Activated effector memory CD4-positive, alpha-beta T cell treated with anti-CD3 and anti-CD28 coated beads, Interleukin-2, amount 50 U/mL, for 16 hours (primary cell): Measurements from ENCODE around the gene DDX31.

ENCODE experiments used
- DNase-seq: peaks from one replicate; pipeline ENCODE4 v3.0.0-alpha.2; 2020

DDX31 gene

DNA sequence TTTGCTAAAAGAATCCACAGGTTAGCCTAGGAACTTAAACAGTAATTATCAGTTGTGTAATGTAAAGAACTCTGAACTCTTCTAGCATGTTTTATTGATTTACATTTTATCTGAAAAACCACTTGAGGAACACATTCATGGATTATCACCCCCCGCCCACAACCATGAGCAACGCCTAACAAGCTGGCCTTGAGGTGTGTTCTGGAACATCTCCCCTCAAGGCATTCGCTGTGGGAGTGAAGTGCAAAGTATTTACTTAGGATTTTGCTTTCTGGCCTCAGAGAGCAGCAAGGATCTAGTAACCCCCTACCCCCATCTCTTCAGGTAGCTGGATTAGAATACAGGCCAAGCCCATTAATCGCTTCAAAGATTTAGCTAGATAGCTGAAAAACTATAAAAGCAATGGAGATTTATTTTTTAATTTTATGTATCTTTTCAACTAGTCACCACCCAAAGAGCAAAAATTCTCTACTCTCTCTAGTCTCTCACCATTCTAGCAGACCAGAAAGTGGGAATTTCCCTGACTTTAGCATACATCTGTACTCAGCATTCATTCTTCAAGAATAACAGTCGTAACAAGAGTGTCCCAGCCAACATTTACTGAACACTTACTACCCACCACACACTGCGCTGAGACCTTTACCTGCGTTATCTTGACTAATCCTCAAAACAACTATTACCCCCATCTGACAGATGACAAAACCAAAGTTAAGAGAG lies 37.2 kb downstream of the DDX31 start:
- DNase-seq, result no peak

DNA sequence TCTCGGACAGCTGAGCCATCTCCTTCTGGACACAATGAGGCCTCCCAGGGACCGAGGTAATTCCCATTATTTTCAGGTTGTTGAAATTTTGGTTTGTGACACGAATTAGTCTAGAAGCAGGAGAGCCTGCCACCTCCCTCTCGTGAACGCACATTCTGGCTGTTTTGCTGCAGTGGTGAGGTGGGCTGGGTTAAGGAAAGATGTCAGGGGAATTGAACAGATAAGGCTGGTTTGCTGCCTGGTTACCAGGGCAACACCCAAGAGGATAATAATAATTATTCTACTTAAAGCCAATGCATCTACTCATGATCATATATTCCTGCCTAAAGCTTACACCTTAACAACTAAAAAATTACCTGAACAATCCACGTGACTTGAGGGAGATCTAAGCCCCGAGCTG lies 38.1 kb downstream of the DDX31 start:
- no peak for DNase-seq

DNA sequence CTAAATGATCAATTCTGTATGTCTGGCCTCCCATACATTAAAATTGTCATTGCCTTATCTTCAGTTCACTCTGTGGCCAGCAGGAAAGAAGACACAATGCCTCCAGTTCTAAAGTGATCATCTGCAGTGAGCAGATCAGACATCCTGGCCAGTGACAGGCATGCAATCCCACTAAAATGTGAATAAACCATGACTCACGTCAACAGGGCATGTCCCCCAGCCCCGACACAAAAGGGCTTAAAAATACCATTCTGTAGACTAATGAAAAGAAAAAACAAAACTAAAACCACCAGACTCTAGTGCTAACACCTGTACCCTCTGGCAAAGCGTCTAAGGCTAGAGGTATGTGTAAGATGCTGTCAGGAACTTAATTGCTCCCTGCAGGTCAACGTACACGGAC lies 38.5 kb downstream of the DDX31 start:
- DNase-seq, result no peak

DNA sequence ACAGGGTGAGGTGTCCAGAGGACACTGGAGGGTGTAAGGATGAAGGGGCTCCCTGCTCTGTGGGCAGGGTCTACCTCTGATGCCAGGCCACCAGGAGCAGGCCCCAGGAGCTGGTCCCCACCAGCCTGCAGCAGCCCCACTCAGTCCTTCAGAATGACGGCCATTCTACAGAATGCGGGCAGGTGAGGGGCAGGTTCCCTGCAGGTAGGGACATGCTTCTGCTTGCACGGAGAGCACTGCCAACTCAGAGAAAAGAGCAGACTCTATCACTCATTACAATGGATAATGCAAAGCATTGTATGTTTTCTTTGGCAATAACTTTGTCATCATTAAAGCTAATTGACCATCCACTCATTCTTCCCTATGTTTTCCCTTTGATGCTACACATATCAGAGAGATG lies 39.0 kb downstream of the DDX31 start:
- DNase-seq, result no peak

DNA sequence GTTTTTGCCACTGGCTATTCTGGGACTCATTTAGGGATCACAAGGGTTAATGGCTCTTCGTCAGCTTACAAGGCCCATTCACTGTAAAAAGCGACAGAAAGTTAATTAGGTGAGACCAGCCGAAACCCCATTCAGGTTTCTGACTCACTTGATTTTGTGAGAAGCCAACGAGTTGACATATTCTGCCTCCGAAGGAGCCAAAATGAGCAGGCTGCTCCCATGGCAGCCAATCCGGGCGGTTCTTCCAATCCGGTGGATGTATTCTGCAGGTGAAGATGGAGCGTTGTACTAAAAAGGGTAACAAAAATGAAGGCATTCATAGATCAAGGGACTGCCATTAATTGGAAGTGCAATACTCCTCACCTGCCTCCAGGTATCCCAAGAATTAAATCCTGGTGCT lies 39.7 kb downstream of the DDX31 start:
- DNase-seq, result no peak

DNA sequence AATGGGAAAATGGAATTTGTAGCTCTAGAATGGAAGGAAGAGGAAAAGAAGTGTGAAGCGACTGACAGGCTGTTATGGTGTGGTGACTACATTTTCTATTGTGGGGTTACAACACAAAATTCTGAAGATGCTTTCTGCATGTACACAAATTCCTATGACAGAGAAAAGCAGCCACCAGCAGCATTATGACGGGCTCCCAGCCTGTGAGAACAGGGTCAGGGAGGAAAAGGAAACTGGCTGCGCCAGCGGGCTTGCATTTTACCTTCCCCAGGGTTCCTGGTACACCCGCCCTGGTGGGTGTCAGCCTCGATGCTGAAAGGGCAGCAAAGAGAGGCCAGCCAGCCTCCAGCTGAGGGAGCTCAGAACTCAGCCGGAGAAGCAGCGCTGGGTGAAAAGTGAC lies 41.0 kb downstream of the DDX31 start:
- DNase-seq, result no peak

DNA sequence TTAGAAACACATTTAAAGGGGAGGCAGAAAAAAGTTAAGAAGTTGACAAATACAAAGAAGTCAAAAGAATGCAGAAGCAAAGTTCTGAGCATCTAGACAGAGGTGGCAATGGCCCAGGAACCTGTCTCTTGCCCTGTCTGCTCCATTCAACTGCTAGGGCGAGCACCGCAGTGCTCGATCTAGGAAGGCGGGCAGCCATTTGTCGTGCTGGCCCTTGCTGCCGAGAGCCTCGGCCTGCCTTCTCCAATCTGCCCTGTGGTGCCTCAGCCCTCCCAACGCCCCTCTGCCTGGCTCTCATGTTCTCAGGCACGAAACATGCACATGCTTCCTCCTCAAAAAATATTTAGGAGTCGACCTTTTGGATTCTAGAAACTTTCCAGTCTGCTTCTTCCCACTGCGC lies 42.2 kb downstream of the DDX31 start:
- DNase-seq, result no peak

DNA sequence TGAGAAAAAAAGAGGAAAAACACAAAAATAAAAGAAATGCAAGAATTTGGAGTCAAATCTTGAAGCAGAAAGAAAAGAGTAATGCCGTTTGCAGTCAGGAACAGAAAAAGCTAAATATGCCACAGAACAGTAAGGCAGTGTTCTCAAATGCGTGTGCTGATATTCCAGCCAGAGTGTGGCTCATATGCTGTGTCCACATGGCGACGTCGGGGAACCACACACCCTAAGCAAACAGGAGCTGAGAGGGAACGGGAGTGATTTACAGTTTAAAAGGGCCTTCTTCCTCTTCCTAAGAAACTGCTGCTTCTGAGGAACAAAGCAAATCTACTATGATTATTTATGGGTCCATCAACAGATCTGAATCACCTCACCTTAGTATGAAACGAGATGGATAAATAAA lies 42.7 kb downstream of the DDX31 start:
- DNase-seq, result no peak

DNA sequence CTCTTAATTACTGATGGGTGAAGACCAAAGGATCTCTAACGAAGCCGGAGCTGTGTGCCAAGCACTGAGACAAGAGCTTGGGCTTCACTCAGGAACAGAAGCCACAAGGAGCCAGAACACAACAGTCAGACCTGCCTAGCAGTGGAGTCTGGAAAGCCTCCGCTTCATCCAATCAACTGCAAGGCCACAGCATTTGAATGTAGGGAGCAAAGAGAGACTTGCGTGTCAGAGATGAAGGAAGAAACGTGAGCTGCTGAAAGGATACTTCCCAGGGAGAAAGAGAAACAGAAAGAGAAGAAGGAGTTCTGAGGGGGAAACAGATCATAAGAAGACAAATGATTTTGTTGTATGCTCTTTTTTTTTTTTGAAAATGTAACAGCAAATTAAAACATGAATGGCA lies 43.5 kb downstream of the DDX31 start:
- no peak for DNase-seq

DNA sequence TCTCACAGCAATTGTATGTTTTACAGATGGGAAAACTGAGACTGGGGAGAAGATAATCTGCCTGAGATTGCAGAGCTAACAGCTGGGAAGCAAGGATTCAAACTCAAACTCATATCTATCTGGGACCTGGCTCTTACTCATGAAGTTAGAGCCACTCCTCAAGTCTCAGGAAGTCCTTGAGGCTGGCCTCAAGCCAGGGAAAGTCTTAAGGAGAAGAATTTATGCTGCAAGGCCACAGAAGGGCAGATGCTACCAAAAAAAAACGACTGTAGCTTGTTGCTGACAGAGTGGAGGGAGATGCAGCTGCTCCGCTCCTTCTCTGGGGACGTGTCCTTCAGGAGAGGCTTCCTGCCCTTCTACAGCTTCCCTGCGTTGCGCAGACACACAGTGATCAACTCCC lies 47.6 kb downstream of the DDX31 start:
- no peak for DNase-seq

DNA sequence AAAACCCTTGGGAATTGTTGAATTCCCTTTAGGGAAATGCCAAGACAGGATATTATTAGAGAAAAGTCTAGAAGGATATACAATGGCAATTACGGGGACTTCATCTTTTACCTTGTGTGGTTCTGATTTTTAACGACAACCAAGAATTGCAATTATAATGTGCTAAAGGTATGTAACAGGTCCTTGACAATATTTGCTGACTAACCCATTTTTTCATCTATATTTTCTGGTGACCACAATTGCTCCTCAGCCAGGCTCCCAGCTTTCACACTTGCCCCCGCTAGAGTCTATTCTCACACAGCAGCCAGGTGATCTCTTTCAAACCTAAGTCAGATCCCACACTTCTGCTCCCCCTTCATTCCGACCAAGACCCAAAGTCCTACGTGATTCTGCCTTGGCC lies 53.1 kb downstream of the DDX31 start:
- DNase-seq, result no peak

DNA sequence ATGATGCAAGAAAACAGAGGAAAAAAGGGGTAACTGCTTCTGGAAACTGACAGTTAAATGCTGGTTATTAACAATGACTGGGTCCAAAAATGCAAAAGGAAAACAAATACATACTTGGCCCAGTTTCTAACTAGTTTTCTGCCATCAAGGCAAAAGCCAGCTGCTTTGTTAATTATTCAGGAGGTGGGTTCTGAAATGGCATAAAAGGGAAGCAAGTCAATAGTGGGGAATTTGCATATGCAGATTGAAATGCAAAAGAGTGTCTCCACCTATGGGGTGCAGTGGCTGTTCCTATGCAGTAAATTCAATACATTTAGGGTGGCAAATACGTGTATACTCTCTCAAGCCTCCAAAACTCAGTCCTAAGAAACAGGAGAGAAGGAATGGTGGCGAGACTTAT lies 54.0 kb downstream of the DDX31 start:
- no peak for DNase-seq

DNA sequence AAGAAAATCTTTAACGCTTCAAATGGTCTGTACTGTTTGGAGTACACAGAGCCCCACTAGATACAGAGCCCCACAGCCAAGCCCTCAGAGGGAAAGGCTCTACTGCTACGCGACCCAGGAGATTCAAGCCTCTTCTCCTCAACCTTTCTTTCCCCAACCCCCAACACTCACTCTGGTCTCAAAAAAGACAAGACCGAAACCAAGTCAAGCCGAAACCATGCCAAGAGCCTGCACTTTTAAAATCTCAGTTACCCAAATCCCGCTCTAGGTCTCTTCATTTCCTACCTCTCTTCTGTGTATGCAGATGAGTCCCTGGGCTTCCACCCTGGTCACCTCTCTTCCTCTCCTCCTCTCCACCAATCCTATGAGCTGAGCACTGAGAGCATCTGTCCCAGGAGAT lies 55.5 kb downstream of the DDX31 start:
- DNase-seq, result no peak

DNA sequence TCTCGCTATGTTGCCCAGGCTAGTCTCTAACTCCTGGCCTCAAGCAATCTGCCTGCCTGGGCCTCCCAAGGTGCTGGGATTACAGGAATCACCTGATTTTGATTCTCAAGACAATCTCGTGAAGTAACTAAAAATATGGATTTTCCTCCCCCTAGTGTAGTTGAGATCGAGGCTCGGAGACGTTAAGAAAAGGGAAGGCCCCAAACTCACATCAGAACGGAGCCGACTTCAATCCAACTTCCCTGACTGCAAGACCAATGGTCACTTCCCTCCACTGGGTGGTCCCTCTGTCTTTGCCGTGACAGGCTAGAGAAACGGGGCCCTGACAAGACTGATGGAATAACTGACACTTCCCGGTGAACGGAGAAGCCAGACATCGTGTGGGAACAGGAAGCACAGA lies 59.1 kb downstream of the DDX31 start:
- no peak for DNase-seq

DNA sequence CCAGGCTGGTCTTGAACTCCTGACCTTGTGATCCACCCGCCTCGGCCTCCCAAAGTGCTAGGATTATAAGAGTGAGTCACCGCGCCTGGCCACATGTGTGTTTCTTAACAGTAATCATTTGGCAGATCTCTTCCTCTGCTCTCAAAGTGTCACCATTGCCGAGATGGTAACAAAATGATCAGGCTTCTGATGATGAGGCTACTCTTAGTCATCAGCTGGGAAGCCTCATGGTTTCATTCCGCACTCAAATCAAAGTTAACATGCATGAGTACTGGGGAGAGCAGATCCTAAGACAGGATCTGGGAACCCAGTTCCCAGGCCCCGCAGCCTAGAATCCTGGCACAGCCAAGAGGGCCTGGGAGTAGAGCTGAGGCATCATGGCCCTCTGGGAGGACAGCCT lies 60.0 kb downstream of the DDX31 start:
- DNase-seq, result no peak

DNA sequence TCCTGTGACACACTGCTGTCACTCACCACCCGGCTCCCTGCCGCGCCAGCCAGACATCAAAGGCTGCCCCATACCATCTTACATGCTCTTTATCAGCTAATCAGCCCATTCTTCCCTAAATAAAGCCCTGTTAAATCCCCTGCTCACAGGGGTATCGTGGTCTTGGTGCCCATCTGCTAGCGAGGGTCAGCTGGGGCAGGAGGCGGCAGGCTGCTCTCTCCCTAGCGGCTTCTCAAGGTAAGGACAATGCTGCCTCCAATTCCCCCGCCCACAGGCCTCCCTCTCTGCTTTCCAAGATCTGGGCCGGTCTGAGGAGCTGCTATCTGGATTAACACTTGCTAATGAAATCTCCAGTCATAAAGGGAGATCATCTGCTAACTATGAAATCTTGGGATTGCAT lies 60.6 kb downstream of the DDX31 start:
- DNase-seq, result no peak

DNA sequence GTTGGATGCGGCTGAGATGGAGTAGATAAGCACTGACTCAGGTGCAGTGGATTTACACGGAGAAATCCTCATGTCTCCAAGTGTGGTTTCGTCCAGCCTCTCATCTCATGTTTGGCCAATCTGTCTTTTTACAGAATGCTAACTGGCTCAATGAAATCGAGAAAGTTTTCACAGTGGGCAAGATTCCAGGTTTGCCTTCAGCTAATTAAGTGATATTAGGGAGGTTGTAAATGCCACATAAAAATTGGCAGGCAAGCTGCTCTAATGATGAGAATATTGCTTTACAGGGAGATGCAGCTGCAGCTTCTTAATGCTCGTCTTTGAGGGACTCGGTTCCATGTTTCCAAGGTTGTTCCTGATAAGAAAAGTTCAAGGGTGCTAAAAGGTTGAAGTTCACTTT lies 63.7 kb downstream of the DDX31 start:
- no peak for DNase-seq

DNA sequence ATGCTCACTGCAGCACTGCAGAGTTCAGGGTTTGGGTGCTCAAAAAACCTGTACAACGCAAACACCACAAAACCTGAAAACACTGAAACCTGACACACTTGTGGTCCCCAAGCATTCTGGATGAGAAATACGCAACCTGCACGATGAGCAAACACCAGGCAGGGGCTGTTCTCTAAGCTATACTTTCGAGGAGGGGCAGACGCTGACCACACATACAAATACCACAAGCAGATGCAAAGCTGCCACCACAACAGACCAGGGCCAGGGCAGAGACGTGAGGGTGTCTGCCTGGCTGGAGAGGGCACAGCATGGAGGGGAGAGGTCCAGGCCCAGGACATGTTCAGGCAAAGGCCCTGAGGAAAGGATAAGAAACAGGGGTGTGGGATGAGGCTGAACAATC lies 64.4 kb downstream of the DDX31 start:
- DNase-seq, result no peak

DNA sequence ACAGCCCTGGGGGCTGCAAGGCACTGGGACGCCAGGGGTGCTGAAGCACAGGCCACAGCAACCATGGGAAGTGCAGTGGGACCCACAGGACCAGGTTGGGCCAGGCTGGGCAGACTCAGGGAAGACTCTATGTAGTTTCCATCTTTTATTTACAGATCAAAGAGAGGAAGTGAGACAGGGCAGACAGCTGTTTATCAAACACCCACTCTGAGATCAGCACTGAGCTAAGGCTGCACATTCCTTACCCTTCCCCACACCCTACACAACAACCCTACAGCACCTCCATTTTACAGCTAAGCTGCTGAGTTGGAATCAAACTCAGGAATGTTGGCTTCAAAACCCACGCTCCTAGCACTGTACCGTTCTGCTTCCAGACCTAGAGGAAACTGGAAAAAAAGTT lies 67.6 kb downstream of the DDX31 start:
- DNase-seq, result no peak

DNA sequence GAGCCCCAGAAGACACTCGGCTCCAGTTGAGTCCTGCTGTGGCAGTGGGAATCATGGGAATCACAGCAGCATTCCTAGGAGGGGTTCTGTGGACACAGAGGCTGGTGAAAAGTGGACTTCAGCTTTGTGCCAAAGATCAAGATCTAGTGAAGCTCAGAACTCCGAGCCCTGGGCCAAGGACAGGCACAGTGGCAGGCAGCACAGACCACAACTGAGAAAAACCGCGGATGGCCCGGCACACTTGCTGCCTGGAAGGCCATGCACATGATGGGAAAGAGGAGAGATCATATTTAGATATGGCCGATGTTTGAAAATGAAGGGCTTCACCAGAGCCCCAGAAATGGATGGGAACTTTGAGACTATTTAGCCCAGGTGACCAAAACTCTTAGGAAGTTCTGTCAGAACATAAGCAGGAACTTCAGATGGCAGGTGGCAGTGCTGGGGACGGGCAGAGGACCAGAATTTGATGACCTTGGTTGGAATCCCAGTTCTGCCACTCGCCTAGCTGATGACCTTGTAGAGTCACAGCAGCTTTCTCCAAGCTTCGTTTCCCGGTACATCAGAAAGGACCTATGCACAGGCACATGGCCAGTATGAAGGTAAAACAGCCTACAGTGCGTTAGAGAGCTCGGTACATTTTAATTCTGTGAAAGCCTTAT lies 69.3 kb downstream of the DDX31 start:
- DNase-seq, result no peak

DNA sequence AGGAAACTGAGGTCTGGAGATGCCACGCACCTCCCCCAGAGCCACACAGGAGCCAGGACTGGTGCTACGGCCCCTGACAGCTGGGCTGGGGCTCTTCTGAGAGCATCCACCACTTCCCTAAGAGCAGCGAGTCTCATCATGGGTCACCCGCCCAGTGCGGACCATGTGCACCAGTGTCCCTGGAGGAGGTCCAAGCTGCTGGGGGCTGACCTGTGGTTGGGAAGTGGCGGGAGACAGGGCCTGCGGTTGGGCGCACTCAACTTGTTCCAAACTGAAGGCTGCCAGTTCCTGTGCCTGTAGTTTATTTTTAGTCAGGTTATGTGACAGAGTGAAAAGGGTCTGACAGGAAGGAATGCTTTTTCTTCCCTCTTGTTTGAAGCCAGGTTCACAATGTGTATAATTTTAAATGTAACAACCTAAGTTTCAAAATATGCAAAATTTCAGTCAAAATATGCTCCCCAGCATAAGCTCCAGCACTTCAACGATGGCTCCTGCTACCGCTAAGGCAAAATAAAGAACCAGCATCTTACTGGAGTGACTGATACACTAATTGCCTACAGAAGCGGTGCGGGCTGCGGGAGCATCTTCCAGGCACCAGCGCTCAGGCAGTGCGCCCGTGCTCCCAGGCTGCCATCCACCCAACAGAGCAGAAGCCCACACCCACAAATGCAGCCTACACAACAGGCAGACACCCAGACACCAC lies 72.6 kb downstream of the DDX31 start:
- no peak for DNase-seq

DNA sequence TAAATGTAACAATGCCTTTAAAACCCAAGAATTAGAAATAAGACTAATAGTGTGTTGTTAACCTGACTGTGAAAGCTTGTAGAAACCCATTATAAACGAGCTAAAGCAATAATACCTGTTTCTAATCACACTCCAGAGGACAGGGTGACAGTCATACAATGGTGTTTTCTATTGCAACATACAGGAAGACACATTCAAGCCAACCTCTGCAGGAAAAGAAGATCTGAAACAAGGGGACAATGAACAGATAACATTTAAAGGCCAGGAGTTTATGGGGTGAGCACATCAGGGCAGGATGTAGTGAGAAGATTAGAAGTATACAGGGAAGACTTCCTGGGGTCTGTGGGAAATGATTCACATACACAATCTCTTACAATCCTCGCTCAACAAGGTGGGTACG lies 73.6 kb downstream of the DDX31 start:
- DNase-seq, result no peak

DNA sequence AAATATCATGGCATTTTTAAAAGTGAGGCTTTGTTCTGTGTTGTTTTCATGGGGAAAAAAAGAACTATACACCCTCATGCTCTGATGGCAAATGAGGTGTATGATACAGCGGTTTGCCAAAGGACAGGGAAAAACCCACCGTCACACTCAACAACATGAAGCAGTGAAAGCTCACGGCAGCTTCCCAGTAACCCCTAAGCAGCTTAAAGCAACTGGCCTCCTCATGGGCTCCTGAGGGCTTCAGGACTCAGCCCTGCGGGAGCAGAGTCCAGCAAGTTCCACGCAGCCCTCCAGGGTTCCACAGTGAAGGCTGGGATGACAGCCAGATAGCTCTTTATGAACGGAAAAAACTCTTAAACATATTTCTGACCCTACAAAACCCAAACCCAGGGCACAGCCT lies 74.5 kb downstream of the DDX31 start:
- no peak for DNase-seq

DNA sequence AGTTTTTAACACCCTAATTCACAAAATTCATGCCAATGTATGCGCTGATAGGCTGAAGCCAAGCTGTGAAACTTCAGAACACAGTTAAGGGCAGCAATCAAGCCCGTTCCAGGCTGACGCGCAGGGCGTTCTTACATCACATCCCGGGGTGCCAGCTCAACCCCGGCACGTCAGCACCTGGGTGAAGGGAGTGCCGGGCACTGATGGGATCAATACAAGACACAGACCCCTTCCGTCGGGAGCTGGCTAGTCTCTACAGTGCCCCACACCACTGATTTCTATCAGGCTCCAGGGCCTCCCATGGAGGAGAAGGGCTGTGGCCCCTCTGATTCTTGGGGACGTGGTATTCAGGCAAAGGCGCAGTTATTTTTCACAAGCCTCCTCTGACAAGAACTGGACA lies 75.4 kb downstream of the DDX31 start:
- no peak for DNase-seq

DNA sequence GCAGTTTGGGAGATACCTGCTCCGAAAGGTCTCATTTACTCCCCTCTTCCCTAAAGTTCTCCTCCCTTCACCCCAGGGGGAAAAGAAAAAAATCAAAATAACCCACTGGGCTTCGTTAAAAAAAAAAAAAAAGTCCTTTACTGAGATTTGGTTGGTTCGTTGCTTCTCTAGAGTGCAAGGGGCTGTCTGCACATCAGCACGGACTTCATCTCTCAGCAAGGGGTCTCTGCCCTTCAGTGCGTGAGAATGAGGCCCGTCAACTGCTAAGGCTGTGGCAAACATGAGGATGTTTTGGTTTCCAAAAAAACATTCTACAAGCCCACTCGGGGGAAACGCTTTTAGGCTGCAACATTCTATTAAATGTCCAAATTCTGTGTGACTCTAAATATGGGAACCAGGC lies 77.3 kb downstream of the DDX31 start:
- DNase-seq, result no peak
